A549 (cell line): Measurements from ENCODE around the gene ZSWIM9.

Experiments used
- MAX ChIP-seq: IDR thresholded peaks from 2 replicates; pipeline ENCODE4 v1.6.1; 2012
- SMC3 ChIP-seq: fragments of >200 bp; sonication (Bioruptor Twin); formaldehyde crosslinking; IDR thresholded peaks from 3 replicates; pipeline ENCODE4 v1.6.1; 2018; ENCODE audit warnings: inconsistent platforms
- TF ChIP-seq, protein P1 (sequence below): fragments of >200 bp; sonication (Bioruptor Twin); formaldehyde crosslinking; IDR thresholded peaks from 3 replicates; pipeline ENCODE4 v1.5.1; 2016

- TF ChIP-seq, protein P1, sequence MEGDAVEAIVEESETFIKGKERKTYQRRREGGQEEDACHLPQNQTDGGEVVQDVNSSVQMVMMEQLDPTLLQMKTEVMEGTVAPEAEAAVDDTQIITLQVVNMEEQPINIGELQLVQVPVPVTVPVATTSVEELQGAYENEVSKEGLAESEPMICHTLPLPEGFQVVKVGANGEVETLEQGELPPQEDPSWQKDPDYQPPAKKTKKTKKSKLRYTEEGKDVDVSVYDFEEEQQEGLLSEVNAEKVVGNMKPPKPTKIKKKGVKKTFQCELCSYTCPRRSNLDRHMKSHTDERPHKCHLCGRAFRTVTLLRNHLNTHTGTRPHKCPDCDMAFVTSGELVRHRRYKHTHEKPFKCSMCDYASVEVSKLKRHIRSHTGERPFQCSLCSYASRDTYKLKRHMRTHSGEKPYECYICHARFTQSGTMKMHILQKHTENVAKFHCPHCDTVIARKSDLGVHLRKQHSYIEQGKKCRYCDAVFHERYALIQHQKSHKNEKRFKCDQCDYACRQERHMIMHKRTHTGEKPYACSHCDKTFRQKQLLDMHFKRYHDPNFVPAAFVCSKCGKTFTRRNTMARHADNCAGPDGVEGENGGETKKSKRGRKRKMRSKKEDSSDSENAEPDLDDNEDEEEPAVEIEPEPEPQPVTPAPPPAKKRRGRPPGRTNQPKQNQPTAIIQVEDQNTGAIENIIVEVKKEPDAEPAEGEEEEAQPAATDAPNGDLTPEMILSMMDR, result no peak
- TF ChIP-seq MAX (no peak), SMC3 (no peak)
Observed at GRCh38 chr19:48174445-48175030, 4.1 kb downstream of the ZSWIM9 start.
